GM21390 (cell line): ENCODE measurements around the gene GDI1.
A peak's percentile ranks its signal among the peaks of the same experiment; 100 is the strongest.

Source experiments
- ATAC-seq: cut with Tn5 transposase; IDR thresholded peaks from one replicate; pipeline ENCODE4 v1.9.1; 2021; ENCODE audit not compliant: unreplicated experiment

Gene GDI1

DNA sequence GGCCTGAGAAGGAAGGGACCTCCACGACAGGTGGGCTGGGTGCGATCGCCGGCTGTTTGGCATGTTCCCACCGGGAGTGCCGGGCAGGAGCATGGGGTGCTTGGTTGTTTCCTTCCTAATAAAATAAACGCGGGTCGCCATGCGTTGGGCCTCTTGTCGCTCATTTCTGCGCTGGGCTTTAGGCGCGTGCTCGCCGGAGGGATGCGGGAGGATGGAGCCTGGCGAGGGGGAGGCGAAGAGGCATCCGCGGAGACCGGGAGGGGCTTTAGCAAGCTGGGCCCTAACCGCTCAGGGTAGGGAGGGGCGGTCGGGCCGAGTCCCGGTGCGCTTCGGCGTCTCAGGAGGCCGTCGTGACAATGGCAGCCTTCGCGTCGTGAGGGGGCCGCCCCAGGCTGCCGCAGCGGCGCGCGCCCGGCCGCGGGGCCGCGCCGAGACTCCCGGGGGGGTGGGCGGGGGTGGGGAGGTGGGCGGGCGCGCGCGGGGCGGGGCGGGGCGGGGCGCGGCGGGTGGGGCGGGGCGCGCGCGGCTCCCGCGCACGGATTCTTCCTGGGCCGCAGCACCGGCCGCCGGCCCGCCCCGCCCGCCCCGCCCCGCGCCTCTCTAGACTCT, 476 bp upstream of the GDI1 start:
- ATAC-seq, result no peak

DNA sequence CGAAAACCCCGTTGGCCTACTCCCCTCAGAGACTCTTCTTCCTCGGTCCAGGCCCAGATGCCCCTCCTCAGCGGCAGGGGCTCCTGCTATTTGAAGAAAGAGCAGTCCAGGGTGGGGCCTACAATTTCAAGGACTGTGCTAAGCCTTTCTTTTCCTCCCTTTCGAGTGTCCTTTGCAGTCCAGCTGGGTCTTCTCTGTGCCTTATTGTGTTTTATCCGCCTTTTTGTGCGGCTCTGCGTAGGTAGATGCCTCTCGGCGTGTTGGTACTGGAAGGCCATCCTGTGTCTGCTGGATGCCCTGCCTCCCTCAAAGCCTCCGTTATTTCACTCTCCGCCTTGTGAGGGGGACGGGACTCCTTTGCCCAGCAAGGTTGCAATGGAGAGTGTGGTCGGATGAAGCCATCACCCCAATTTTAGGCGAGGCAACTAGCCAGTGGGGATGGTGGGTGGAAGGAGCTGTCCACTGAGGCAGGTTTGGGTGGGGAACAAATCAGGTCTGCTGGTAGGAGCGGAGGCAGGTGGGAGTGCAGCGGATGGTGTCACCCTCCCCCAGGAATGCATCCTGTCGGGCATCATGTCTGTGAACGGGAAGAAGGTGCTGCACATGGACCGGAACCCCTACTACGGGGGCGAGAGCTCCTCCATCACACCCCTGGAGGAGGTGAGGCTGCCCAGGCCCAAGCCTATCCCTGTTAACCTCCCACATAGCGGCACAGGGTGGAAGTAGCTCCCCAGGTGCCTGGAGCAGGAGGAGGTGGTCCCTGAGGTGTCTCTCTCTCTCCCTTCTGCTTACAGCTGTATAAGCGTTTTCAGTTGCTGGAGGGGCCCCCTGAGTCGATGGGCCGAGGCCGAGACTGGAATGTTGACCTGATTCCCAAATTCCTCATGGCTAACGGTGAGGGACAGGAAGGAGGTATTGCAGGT, 1.3 kb downstream of the GDI1 start:
- no peak for ATAC-seq

DNA sequence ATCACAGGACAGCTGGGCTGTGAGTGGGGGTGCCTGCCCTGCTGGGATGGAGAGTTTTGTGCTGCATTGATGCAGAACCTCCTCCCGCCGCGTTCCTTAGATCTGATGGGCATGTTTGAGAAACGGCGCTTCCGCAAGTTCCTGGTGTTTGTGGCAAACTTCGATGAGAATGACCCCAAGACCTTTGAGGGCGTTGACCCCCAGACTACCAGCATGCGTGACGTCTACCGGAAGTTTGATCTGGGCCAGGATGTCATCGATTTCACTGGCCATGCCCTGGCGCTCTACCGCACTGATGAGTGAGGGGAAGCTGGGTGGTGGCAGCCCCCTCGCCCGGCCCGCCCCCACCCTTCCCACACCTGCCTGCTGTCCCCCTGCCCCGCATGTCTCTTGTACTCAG, 2.9 kb downstream of the GDI1 start:
- ATAC-seq, result no peak

DNA sequence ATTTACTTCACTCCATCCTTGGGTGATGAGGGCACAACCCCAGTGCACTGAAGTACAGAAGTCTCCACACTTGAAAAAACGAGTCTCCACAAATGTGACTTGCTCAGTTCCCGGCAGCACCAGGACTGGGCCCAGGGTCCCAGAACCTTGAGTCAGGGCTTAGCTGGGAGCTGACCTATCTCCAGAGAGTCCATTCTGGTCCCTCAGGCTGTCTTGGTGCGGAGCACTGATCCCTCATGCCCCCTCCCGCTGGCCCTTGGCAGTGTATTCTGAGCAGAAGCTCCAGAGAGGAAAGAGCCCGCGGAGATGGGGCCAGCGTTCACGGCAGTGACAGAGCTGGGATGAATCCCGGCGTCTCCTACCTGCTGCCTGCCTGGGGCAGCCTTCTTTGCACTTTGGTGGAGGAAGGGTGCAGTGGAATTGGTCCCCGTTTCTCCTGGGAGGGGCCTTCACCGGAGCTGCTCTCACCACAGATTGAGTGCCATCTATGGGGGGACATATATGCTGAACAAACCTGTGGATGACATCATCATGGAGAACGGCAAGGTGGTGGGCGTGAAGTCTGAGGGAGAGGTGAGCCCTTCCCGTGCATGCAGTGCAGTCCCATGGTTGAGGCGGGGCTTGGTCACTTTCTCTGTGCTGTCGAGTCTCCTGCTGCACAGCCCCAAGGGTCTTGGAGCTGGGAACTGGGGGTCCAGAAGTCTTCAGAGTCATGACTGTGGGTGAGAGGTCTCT, 3.8 kb downstream of the GDI1 start:
- ATAC-seq, result no peak

DNA sequence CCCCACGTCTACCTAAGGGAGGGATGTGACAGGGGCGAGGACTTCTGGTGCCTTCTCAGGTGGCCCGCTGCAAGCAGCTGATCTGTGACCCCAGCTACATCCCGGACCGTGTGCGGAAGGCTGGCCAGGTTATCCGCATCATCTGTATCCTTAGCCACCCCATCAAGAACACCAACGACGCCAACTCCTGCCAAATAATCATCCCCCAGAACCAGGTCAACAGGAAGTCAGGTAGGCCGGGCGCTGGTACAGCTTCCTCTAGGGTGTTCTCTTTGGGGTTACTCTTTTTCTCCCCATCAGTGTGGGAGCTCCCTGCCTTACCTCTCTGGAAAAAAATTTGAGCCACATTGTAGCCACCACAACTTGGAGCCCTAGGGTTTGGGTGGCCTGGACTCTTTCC, 4.6 kb downstream of the GDI1 start:
- no peak for ATAC-seq

DNA sequence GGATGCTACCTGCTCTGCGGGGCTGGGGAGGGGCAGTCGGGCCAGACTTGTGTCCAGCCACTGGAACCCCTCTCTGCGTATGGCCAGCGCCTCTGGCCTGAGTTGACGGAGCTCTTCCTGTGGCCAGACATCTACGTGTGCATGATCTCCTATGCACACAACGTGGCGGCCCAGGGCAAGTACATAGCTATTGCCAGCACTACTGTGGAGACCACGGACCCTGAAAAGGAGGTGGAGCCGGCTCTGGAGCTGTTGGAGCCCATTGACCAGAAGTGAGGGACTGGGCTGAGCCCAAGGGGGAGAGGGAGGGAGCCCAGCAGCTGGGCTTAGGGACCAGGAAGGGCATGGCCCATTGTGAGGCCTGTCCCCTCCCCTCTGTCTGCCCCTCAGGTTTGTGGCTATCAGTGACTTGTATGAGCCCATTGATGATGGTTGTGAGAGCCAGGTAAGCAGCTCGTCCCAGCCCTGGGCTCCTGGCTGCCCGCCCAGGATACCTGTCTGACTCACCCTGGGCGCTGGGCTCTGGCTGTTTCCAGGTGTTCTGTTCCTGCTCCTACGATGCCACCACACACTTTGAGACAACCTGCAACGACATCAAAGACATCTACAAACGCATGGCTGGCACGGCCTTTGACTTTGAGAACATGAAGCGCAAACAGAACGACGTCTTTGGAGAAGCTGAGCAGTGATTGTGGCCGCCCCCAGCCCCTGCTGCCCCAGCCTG, 5.2 kb downstream of the GDI1 start:
- no peak for ATAC-seq

DNA sequence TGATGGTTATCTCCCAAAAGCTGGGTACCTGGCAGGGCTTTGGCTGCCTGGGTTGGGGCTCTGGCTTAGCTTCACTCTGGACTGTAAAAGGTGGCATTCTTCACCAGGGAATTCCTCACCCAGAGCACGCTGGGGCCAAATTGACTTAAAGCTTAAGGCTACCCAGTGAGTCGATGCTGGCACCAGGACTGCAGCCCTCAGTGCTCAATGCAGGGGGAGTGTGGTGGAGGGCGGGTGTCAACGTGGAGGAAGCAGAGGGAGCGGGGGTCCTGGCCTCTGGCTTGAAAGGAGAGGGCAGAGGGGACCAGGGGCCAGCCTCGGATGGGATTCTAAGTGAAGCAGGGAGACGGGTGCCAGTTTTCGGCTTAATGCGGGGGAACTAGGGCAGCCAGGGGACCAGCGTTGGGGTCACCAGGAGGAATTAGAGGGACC, 6.5 kb downstream of the GDI1 start:
- no peak for ATAC-seq

DNA sequence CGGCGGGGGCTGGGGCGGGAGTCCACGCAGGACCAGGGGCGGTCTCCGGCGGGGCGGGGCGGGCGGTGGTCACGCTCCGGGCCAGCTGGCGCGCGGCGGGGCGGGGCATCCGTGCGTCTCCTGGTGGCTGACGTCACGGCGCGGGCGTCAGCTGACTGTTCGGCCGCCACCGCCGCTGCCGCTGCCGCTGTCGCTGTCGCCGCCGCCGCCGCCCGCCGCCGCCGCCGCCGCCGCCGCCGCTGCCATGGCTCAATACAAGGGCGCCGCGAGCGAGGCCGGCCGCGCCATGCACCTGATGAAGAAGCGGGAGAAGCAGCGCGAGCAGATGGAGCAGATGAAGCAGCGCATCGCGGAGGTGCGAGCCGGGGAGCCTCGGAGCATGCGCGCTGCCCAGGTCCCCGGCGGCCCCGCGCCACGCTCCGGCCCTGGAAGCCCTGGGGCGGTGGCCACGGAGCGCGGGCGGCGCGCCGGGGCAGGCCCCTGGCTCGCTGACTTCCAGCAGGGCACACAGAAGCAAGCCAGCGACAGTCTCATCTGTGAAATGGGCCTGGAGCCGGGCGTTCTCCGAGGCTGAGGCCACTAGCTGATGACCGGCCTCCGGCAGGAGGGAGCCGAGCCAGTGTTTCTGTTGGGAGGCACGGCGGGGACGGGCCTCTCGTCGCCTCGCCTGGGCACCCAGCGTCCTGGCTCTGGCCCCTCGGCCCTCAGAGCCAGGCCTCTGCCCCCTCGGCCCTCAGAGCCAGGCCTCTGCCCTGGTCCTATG, 7.2 kb downstream of the GDI1 start, which contains the start of gene FAM50A:
Gene FAM50A, plus strand, starts transcription at position 150 of the 763 bp plus-strand sequence. Its CDS starts 95 bp downstream, at position 245.
- peak; percentile 78 for ATAC-seq

DNA sequence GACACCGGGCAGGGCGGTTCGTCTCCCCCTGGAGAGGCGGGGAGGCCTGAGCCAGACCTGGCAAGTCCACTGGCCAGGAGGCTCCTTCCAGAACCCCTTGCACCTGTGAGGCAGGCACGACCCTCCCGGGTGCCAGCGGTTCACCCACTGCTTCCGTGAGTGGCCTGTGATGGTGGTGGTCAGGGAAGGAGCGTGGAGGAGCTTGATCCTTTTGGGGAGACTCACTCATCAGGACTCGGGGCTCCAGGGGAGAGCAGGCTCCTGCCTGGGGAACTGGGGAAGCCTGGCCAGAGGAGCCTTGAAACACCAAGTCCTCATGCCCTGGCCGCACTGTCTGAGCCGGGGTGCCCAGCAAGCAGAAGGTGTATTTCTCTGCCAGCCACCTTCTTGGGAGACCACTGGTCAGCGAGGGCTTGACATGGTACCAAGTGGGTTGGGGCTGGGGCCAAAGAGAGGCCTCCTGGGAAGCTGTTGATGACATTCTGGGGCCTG, 7.8 kb downstream of the GDI1 start:
- ATAC-seq, result no peak

DNA sequence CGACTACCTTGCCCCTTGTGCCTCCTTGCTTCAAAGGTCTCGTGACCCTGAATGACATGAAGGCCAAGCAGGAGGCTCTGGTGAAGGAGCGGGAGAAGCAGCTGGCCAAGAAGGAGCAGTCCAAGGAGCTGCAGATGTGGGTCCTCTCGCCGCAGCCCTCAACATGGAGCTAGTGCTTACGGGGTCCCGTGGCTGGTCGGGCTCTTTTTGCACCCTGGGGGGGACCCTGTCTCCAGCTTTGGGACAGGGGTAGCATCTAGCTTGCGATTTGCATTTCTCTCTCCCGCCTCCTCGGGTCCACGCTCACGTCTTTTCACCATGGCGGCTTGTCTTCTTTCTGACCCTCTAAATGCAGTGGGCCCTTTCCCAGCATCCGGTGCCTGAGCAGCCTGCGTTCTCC, 8.8 kb downstream of the GDI1 start:
- no peak for ATAC-seq

DNA sequence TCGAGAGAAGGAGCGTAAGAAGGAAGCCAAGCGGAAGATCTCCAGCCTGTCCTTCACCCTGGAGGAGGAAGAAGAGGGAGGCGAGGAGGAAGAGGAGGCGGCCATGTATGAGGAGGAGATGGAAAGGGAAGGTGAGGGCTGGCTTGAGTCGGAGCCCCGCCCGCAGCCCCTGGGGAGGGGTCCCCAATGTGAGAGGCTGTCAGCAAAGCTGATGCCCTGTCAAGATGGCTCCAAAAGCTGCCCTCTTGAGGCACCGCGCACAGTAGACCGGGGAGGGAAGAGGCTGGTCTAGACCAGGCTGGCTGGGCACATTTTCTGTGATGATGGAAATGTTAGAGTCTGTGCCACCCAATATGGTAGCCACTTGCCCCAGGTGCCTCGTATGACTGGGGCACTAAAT, 9.5 kb downstream of the GDI1 start:
- ATAC-seq, result no peak

DNA sequence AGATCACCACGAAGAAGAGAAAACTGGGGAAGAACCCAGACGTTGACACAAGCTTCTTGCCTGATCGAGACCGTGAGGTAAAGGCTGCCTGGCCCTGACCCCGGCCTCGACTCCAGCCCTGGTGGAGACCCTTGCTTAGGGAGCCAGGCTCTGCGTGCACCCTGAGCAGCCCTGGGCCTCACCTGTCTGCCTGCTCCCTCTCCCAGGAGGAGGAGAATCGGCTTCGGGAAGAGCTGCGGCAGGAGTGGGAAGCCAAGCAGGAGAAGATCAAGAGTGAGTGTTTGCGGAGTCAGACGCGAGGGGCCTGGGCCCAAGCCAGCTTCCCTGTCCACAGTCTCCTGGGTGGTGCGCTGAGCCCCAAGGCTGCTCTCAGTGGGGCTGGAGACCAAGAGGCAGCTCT, 11.5 kb downstream of the GDI1 start:
- ATAC-seq, result no peak

DNA sequence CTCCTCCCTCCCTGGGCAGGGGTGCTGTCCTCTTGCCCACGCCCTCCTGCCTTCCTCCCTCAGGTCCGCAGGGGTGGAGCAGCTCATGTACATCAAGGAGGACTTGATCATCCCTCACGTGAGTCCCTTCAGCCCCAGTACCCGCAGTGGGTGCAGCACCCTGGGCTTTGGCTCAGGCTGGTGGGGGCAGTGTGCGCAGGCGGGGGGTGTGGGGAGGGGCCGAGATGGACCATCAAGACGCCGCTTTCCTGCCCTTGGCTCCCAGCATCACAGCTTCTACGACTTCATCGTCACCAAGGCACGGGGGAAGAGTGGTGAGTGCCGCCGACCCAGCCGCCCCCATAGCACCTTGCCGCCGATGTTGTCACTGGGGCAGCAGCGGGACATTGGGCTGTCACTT, 12.7 kb downstream of the GDI1 start:
- no peak for ATAC-seq

DNA sequence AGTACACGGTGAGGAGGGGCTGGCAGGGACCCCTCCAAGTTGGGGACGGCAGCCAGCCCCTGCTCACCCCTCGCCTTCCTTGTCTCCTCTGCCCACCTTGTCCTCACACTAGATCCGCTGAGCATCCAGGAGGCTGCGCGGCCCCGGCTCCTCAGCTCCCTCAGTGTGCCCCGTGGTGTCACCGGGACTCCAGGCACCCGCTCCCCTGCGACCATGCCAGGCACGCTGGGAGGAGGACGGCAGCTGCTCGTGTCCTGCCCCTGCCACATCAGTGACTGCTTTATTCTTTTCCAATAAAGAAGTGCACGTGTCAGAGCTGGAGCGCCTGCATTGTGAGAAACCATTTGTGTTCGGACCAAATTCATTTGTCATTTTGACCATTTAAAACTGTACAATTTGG, 13.4 kb downstream of the GDI1 start:
- no peak for ATAC-seq

DNA sequence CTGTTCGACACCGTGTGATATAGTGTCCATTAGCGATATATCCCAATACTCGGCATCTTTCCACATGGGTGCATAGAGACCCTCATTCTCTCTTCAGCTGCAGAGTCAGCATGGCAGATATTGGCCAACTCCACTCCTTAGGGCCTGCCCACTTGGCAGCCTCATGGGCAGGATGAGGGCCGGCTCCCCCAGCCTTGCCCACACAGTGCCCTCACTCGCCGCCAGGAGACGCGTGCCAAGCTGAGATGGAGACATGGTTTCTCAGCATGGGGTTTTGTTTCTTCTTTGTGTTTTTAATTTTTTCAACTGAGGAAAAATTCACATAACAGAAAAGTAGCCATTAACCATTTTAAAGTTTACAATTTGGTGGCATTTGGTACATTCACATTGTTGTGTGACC, 15.9 kb downstream of the GDI1 start:
- no peak for ATAC-seq

DNA sequence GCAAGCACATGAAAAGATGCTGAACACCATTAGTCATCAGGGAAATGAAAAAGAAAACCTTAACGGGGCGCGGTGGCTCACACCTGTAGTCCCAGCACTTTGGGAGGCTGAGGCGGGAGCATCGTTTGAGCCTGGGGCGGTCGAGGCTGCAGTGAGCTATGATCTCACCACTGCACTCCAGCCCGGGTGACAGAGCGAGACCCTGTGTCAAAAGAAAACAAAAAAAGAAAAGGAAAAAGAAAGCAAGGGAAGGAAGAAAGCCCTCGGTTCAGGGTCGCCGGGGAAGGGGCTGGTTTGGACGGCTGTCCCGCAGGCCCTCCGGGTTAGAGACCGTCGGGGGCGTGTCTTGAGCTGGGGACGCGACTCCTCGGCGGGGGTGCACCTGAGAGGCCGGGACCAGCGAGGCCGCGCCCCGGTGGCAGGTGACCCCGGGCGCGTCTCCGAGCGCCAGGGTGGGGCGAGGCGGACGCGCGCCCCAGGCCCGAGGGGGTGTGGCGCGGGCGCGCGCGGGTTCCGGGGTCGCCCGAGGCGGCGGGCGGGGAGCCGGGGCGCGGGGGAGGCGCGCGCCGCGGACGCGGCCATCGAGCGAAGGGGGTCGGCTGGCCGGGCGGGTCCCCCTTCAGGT, 20.6 kb downstream of the GDI1 start:
- ATAC-seq, result peak; percentile 64

DNA sequence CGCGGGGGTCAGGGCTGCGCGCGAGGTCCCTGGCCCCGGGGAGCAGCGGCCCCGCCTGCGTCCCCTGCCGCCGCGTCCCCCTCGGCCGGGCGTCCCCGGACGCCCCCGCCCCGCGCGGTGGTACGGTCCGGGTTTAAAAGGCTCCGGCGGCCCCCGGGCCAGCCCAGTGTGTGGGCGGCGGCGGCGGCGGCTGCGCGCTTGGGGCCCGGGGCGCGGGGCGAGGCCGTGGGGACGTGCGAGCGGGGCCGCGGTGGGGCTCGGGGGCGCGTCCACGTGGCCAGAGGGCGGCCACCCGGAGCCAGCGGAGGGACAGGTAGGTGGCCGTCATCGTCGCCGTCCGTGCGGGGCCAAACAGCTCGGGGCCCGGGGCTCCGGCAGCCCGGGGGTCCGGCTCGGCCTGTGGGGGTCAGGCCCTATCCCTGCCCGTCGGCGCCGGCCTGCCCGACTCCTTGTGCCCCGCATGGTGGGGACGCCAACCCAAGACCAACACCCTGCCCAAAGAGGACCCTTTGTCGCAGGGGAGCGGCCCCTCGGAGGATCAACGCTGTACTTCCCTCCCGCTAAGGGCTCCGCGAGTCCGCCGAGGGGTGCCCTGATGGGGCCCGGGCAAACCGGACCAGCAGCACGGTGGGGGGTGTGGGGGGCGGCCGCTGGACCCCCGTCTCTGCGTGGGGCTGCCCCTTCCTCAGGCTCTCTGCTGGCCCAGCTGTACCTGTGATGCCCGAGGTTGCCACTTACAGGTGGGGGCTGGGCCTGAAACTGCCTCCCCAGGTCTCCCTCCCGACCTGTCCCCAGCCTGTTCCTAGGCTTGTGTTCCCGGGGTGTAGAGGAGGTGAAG, 21.4 kb downstream of the GDI1 start, which contains the start of gene PLXNA3:
Gene PLXNA3, plus strand, starts transcription at position 166 of the 838 bp plus-strand sequence. CDS start 1,903 bp downstream, outside the sequence.
- ATAC-seq, result peak; percentile 61

DNA sequence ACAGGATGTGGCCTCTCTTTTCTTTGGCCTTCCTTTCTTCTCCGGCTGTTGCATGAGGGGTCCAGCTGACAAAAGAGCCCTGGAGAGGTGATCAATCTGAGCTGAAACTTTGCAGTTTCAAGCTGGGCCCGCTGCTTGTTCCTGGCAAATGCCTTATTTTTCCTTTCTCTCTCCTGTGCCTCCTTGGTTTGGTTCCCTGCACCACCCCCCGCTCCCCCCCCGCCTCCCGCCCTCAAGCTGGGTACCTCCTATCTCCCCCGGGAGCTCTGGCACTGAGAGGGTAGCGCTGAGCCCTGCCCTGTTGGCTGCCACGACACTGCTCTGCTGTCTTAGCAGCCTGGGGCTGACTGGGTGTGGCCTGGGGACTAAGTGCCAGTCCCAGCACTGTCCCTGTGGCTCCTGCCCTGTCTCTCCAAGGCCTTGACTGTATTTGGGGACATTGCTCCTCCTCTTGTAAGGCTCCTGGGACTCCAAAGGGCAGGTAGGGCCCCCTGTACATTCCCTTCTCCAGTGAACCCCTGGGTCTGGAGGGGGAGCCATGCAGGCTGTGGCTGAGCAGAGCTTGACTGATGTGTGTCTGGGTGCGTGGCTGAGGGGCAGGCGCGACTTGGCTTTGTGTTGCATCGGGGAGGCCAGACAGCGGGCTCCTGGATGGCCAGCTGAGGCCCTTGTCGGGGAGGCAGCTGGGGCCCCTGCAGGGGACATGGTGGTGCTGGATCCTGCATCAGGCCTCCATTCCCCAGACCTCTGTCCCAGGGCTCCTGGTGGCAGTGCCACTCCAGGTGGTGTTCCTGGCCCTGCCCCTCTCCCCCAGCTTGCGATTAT, 22.2 kb downstream of the GDI1 start:
- no peak for ATAC-seq
